Right atrium auricular region (tissue), 2 donors: Measurements from ENCODE around the gene ZNF501. TPM values are rescaled to one million over a fixed set of nuclear protein-coding genes. Genes with fewer than 3 reads are reported as not detected.

Experiments used
- DNase-seq: peaks from one replicate; pipeline ENCODE4 v3.0.0-alpha.2; 2019; ENCODE audit warnings: low spot score
- H3K27ac ChIP-seq, 2 donors: fragments of 200-600 bp; sonication (generic); 1 replicate in 1 of 2; 2 replicates in 1 of 2; pipeline ENCODE4 v1.5.1; 2016 to 2019
- H3K27me3 ChIP-seq, 2 donors: fragments of 200-600 bp; sonication (generic); one replicate each; pipeline versions ENCODE4 v1.5.1 to v1.6.0; 2017 to 2019
- H3K36me3 ChIP-seq: fragments of 200-600 bp; sonication (generic); one replicate; pipeline ENCODE4 v1.5.1; 2016
- H3K4me1 ChIP-seq, 2 donors: fragments of 200-600 bp; sonication (generic); one replicate each; pipeline versions ENCODE4 v1.5.1 to v1.6.0; 2017 to 2019
- H3K4me3 ChIP-seq, 2 donors: fragments of 200-600 bp; sonication (generic); 1 replicate in 1 of 2; 2 replicates in 1 of 2; pipeline ENCODE4 v1.5.1; 2017 to 2019; ENCODE audit warnings: mild to moderate bottlenecking in 1 of 2, moderate library complexity in 1 of 2
- H3K9me3 ChIP-seq, 2 donors: fragments of 200-600 bp; sonication (generic); one replicate each; pipeline ENCODE4 v1.5.1; 2019
- total RNA-seq, 2 donors: library from RNA; depleted of rRNA; stranded (reverse); fragments of >200 nt; gene quantifications; one replicate each; pipeline ENCODE4 v1.1.0, GENCODE V29; 2016
- TF ChIP-seq, protein P1 (sequence below), 2 donors: fragments of 200-600 bp; sonication (generic); IDR thresholded peaks; one replicate each; pipeline ENCODE4 v1.5.1; 2019; ENCODE audit warnings: antibody characterized with exemption in 2 of 2

The ZNF501 gene
- total RNA-seq, 2 donors from 2014 or later, result 2.8 to 3.1 TPM

- no peak for DNase-seq
- no peaks in the 10 kb centered on the region for H3K36me3 ChIP-seq
- no peaks in the 10 kb centered on the region for H3K27me3 ChIP-seq
- H3K27ac ChIP-seq, result no peak overlapping the region
- peaks cover 0 to 19% of the 10 kb centered on the region in 2 donors for H3K9me3 ChIP-seq
- H3K4me1 ChIP-seq, result no peaks in the 10 kb centered on the region
- TF ChIP-seq, protein P1, sequence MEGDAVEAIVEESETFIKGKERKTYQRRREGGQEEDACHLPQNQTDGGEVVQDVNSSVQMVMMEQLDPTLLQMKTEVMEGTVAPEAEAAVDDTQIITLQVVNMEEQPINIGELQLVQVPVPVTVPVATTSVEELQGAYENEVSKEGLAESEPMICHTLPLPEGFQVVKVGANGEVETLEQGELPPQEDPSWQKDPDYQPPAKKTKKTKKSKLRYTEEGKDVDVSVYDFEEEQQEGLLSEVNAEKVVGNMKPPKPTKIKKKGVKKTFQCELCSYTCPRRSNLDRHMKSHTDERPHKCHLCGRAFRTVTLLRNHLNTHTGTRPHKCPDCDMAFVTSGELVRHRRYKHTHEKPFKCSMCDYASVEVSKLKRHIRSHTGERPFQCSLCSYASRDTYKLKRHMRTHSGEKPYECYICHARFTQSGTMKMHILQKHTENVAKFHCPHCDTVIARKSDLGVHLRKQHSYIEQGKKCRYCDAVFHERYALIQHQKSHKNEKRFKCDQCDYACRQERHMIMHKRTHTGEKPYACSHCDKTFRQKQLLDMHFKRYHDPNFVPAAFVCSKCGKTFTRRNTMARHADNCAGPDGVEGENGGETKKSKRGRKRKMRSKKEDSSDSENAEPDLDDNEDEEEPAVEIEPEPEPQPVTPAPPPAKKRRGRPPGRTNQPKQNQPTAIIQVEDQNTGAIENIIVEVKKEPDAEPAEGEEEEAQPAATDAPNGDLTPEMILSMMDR (IDR thresholded peaks at IDR 0.05), result no peak
- H3K4me3 ChIP-seq, result no peak overlapping the region
Measured at GRCh38 chr3:44772099-44772442, 42.6 kb downstream of the ZNF501 start.

GRCh38 chr3:44782891-44783290 lies 53.5 kb downstream of the ZNF501 start:
- DNase-seq, result no peak
- TF ChIP-seq, protein P1 (IDR thresholded peaks at IDR 0.05), result no peak
- Histone ChIP-seq H3K36me3 (no peaks in the 10 kb centered on the region), H3K9me3 (no peaks in the 10 kb centered on the region), H3K27ac (no peak overlapping the region), H3K27me3 (no peaks in the 10 kb centered on the region), H3K4me3 (no peak overlapping the region), H3K4me1 (no peaks in the 10 kb centered on the region)

Other genes starting within 250 kb of the ZNF501 start
- gene ZKSCAN7, start 174.4 kb upstream of the ZNF501 start, total RNA-seq, result 1 to 10 TPM; 2.1 to 3.4 TPM
- gene ZNF660, start 144.7 kb upstream of the ZNF501 start, total RNA-seq, result 1 to 10 TPM in 1 of 2 donors, under 1 TPM in 1; 0.67 to 1.1 TPM
- gene ZNF197, start 104.6 kb upstream of the ZNF501 start, total RNA-seq, result 10 to 100 TPM; 11.8 to 12.3 TPM
- gene ZNF35, start 80.9 kb upstream of the ZNF501 start, total RNA-seq, result 1 to 10 TPM; 7.9 to 8.4 TPM
- 1 to 10 TPM; 2.3 to 3.1 TPM for gene ZNF502, start 17.0 kb upstream of the ZNF501 start, total RNA-seq
- 10 to 100 TPM; 21.1 to 26.8 TPM for gene KIAA1143, start 32.0 kb downstream of the ZNF501 start, total RNA-seq
- gene KIF15, start 32.2 kb downstream of the ZNF501 start, total RNA-seq, result under 1 TPM; 0.24 to 0.63 TPM
- gene TMEM42, start 132.3 kb downstream of the ZNF501 start, total RNA-seq, result 10 to 100 TPM in 1 of 2 donors, 1 to 10 TPM in 1; 9.8 to 11.2 TPM
- gene TGM4, start 145.0 kb downstream of the ZNF501 start, total RNA-seq, result not detected
- gene ZDHHC3, start 246.5 kb downstream of the ZNF501 start, total RNA-seq, result 10 to 100 TPM; 40.6 to 60.5 TPM
- gene EXOSC7, start 246.6 kb downstream of the ZNF501 start, total RNA-seq, result 10 to 100 TPM; 38.9 to 52.5 TPM